ENCODE measurements around the gene APEX2.

GRCh38 chrX:54992911-54993622 lies 7.1 kb upstream of the APEX2 start:
- TF ChIP-seq POLR2A (IDR thresholded peaks at IDR 0.05; ENCODE audit: low read depth, low read length) = no peak
- TF ChIP-seq PAX5 (IDR thresholded peaks at IDR 0.05; ENCODE audit: insufficient read depth, low read length, severe bottlenecking) = no peak
- TF ChIP-seq POLR2AphosphoS5 (IDR thresholded peaks at IDR 0.05; ENCODE audit: low read depth, low read length) = no peak
